Measurements from ENCODE around the gene TMX2. TPM values are rescaled to one million over a fixed set of nuclear protein-coding genes. Genes with fewer than 3 reads are reported as not detected.

Gene TMX2
- total RNA-seq, 1 experiment from 2014 or later = 93.9 TPM

DNA sequence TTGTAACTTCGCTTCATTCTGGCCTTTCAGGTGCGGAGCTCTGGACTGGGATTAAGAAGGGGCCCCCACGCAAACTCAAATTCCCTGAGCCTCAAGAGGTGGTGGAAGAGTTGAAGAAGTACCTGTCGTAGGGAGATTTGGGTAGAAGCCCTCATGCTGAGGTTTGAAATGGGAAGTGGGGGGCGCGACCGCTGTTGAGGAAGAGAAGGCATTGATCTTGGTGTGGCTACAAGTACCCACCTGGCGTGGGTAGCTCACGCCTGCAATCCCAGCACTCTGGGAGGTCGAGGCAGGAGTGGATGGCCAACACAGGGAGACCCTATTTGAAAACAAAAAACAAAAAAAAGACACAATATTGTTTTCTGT is 29.7 kb downstream of the TMX2 start:
- peak overlapping the region; percentile 89 for H3K4me3 ChIP-seq (ENCODE audit: insufficient read depth, low read depth, low read length)
- no peak for DNase-seq
- H3K36me3 ChIP-seq (replicated peaks; ENCODE audit: control insufficient read depth, insufficient read depth, low read length) = peaks cover 30% of the 10 kb centered on the region
- H3K27me3 ChIP-seq (ENCODE audit: control insufficient read depth, insufficient read depth, low read length) = no peaks in the 10 kb centered on the region

DNA sequence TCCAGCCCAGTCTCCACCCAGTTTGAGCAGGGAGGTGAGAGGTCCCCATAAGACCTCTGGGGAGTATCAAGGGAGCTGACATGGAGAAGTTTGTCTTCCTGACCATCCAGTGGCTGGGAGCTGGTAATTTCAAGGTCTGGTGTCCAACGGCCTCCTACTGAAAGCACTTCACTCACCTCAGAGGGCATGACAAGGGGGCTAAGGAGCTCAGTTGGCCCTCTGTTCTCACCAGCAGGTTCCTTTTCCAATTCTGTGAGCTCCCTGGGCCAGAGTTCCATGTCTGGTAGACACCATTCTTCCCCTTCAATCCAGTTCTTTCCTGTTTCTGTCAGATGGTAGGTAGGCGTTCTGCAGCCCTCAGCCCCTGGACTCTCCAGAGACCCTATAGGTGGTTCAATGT is 32.0 kb downstream of the TMX2 start:
- Histone ChIP-seq H3K36me3 (replicated peaks; ENCODE audit: control insufficient read depth, insufficient read depth, low read length) (peaks cover 18% of the 10 kb centered on the region), H3K27me3 (ENCODE audit: control insufficient read depth, insufficient read depth, low read length) (no peaks in the 10 kb centered on the region), H3K4me3 (ENCODE audit: insufficient read depth, low read depth, low read length) (no peak overlapping the region)
- no peak for DNase-seq

DNA sequence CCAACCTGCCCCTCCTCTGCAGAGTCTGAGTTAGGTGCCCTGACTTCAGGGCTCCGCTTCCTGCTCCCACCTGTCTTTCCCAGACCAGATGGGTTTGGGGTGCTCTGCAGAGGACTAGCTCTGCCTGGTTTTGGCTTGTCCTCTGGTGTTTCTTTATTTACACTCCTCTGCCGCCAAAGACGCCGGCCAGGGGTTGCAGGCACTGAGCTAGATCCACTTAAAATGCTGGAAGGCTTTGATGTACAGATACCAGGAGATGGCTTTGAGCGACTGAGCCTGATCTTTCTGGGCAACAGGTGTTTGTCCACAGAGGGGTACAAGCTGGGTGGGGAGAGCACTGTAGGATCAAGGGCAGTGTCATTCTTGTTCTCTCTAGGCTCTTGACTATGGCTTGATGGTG is 32.8 kb downstream of the TMX2 start:
- Histone ChIP-seq H3K4me3 (ENCODE audit: insufficient read depth, low read depth, low read length) (no peak overlapping the region), H3K27me3 (ENCODE audit: control insufficient read depth, insufficient read depth, low read length) (no peaks in the 10 kb centered on the region), H3K36me3 (replicated peaks; ENCODE audit: control insufficient read depth, insufficient read depth, low read length) (peaks cover 18% of the 10 kb centered on the region)
- DNase-seq = no peak

DNA sequence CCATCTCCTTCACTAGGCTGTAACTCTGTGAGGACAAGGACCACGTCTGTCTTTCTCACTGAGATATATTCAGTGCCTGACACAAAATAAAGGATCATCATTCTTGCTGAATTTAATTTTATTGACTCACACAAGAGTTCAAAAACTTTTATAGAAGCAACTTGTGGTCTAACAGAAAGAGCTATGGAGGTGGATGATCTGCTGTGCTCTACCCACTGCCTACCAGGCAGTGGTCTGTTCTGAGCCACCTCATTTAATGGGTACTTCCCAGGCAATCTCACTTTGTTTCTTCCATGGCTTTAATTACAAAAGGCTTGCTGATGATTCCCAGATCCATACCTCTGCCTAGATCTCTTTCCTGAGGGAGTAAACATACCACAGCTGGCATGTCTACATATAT is 34.5 kb downstream of the TMX2 start:
- H3K27me3 ChIP-seq (ENCODE audit: control insufficient read depth, insufficient read depth, low read length) = no peaks in the 10 kb centered on the region
- H3K36me3 ChIP-seq (replicated peaks; ENCODE audit: control insufficient read depth, insufficient read depth, low read length) = peaks cover 18% of the 10 kb centered on the region
- H3K4me3 ChIP-seq (ENCODE audit: insufficient read depth, low read depth, low read length) = no peak overlapping the region
- DNase-seq = no peak

- DNase-seq = no peak
- no peak overlapping the region for H3K4me3 ChIP-seq (ENCODE audit: insufficient read depth, low read depth, low read length)
- no peaks in the 10 kb centered on the region; the same call in 1 of the 2 replicates for H3K27me3 ChIP-seq (ENCODE audit: control insufficient read depth, insufficient read depth, low read length)
- H3K36me3 ChIP-seq (replicated peaks; ENCODE audit: control insufficient read depth, insufficient read depth, low read length) = no peaks in the 10 kb centered on the region
Observed at GRCh38 chr11:57751176-57751575, 38.8 kb downstream of the TMX2 start.

DNA sequence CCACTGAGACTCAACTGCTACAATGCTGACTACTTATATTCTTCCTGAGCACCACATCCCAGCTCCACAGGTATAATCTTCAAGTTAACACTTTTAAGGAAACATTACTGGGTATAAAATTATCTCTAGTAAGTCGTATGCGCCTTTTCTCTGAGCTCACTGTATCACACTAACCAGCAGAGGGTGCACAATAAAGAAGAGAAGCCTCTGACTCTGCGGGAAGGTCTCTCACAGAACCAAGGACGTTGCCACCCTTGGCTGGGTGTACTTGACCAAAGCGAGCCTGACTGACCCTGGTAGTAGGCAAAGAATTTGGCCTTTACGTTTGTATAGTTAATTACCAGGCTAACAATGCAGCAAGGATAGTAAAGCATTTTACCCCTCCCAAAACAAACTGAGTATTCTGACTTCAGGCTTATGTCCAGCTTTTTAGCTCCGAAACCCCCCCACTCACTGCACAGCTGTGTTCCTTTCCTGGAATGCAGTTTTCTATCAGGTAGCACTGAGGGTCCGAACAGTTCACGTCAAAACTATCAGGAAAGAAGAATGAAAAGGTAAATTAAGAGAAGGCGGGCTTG is 39.4 kb downstream of the TMX2 start, which contains the start of gene BTBD18:
TSS of gene BTBD18 (minus strand) at position 144 of the 578 bp plus-strand sequence. CDS start 631 bp downstream, outside the sequence.
- Histone ChIP-seq H3K36me3 (replicated peaks; ENCODE audit: control insufficient read depth, insufficient read depth, low read length) (no peaks in the 10 kb centered on the region), H3K4me3 (ENCODE audit: insufficient read depth, low read depth, low read length) (no peak within 1 kb of the TSS), H3K27me3 (ENCODE audit: control insufficient read depth, insufficient read depth, low read length) (no peaks in the 10 kb centered on the region; the same call in 1 of the 2 replicates)
- DNase-seq = peak; percentile 77

DNA sequence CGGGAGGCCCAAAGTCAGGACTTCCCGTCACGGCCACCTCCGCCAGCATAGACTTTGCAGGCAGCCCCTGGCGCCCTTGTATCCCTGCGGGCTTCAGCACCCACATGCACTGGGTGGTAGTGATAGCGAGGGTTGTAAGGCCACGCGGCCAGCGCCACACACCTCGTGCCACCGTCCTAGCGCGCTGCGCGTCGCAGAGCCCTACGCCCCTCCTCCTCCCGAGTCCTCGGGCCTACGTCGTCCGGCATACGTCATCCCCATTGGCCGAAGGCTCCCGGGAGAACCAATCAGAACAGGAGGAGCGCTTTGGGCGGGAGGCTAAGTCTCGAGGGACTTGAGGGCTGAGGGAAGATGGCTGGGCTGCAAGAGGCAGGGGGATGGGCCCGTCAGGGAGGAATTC is 40.6 kb downstream of the TMX2 start:
- Histone ChIP-seq H3K27me3 (ENCODE audit: control insufficient read depth, insufficient read depth, low read length) (no peaks in the 10 kb centered on the region; the same call in 1 of the 2 replicates), H3K4me3 (ENCODE audit: insufficient read depth, low read depth, low read length) (no peak overlapping the region), H3K36me3 (replicated peaks; ENCODE audit: control insufficient read depth, insufficient read depth, low read length) (no peaks in the 10 kb centered on the region)
- DNase-seq = peak; percentile 55

- Histone ChIP-seq H3K36me3 (replicated peaks; ENCODE audit: control insufficient read depth, insufficient read depth, low read length) (no peaks in the 10 kb centered on the region), H3K27me3 (ENCODE audit: control insufficient read depth, insufficient read depth, low read length) (no peaks in the 10 kb centered on the region; the same call in 1 of the 2 replicates), H3K4me3 (ENCODE audit: insufficient read depth, low read depth, low read length) (no peak overlapping the region)
- DNase-seq = no peak
Observed at GRCh38 chr11:57758174-57758573, 45.8 kb downstream of the TMX2 start.

- peak; percentile 89 for DNase-seq
- H3K27me3 ChIP-seq (ENCODE audit: control insufficient read depth, insufficient read depth, low read length) = no peaks in the 10 kb centered on the region
- no peaks in the 10 kb centered on the region; the same call in 1 of the 2 replicates for H3K36me3 ChIP-seq (replicated peaks; ENCODE audit: control insufficient read depth, insufficient read depth, low read length)
- peak within 1 kb of the TSS; percentile 87 for H3K4me3 ChIP-seq (ENCODE audit: insufficient read depth, low read depth, low read length)
Observed at GRCh38 chr11:57761301-57762234, 49.2 kb downstream of the TMX2 start, which contains the start of gene CTNND1. CTNND1 (plus strand) TSS chr11:57761802; CDS start chr11:57791479, 29,677 bp downstream.

GRCh38 chr11:57762235-57762861 is 50.0 kb downstream of the TMX2 start:
- no peaks in the 10 kb centered on the region for H3K27me3 ChIP-seq (ENCODE audit: control insufficient read depth, insufficient read depth, low read length)
- peak overlapping the region; percentile 87 for H3K4me3 ChIP-seq (ENCODE audit: insufficient read depth, low read depth, low read length)
- DNase-seq = no peak
- no peaks in the 10 kb centered on the region; the same call in 1 of the 2 replicates for H3K36me3 ChIP-seq (replicated peaks; ENCODE audit: control insufficient read depth, insufficient read depth, low read length)

GRCh38 chr11:57763568-57763967 is 51.2 kb downstream of the TMX2 start:
- Histone ChIP-seq H3K27me3 (ENCODE audit: control insufficient read depth, insufficient read depth, low read length) (no peaks in the 10 kb centered on the region), H3K4me3 (ENCODE audit: insufficient read depth, low read depth, low read length) (peak overlapping the region; percentile 87), H3K36me3 (replicated peaks; ENCODE audit: control insufficient read depth, insufficient read depth, low read length) (no peaks in the 10 kb centered on the region; the same call in 1 of the 2 replicates)
- DNase-seq = peak; percentile 57

DNA sequence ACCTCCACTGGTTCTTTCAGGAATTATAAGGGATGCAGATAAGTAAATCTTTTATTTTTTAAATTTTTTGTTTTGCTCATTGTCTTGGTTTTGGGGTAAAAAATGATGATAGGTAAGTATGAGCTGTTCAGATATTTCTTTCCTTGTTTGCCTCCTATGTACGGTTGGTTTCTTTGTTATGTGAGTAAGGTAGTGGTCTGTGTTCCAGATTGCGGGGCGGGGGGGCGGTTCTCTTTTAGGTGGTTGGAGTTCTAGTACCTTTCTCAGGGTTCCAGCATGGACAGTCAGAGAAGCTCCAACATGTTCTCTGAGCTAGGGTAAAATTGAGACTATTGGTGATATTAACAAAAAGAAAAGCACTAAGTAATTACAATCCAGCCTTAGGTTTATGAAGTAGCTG is 51.6 kb downstream of the TMX2 start:
- Histone ChIP-seq H3K36me3 (replicated peaks; ENCODE audit: control insufficient read depth, insufficient read depth, low read length) (no peaks in the 10 kb centered on the region; the same call in 1 of the 2 replicates), H3K4me3 (ENCODE audit: insufficient read depth, low read depth, low read length) (peak overlapping the region; percentile 87), H3K27me3 (ENCODE audit: control insufficient read depth, insufficient read depth, low read length) (no peaks in the 10 kb centered on the region)
- DNase-seq = no peak

- Histone ChIP-seq H3K36me3 (replicated peaks; ENCODE audit: control insufficient read depth, insufficient read depth, low read length) (no peaks in the 10 kb centered on the region; the same call in 1 of the 2 replicates), H3K4me3 (ENCODE audit: insufficient read depth, low read depth, low read length) (peak overlapping the region; percentile 87), H3K27me3 (ENCODE audit: control insufficient read depth, insufficient read depth, low read length) (no peaks in the 10 kb centered on the region)
- no peak for DNase-seq
Observed at GRCh38 chr11:57764566-57764965, 52.2 kb downstream of the TMX2 start.

DNA sequence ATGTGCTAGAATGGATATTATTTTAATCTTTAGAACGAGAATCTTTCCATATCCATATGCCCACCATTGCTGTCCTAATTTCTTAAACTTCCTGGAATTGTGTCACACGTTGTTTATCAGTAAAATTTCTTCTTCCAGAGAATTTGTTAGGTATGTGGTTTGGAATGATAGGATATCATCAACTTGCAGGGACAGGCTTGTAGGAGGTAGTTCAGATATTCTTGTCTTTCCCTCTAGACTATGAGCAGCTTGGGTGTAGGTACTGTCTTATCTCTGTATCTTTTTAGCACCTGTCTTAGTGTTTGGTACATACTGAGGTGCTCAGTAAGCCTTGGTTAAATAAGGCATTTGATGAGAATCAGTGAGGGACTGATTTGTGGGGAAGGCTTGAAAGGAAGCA is 52.6 kb downstream of the TMX2 start:
- H3K27me3 ChIP-seq (ENCODE audit: control insufficient read depth, insufficient read depth, low read length) = no peaks in the 10 kb centered on the region
- H3K4me3 ChIP-seq (ENCODE audit: insufficient read depth, low read depth, low read length) = no peak overlapping the region
- no peak for DNase-seq
- no peaks in the 10 kb centered on the region; the same call in 1 of the 2 replicates for H3K36me3 ChIP-seq (replicated peaks; ENCODE audit: control insufficient read depth, insufficient read depth, low read length)
